Stimulated activated CD8-positive, alpha-beta memory T cell treated with anti-CD3 and anti-CD28 coated beads, Interleukin-15, amount 100 ng/mL, for 4 hours (primary cell): ENCODE data around the gene RBM8A.

ENCODE experiments used
- DNase-seq, 2 donors: peaks; one replicate each; pipeline ENCODE4 v3.0.0-alpha.2; 2020; ENCODE audit warnings: low read depth in 2 of 2

Gene RBM8A

GRCh38 chr1:145879775-145880174 lies 47.5 kb downstream of the RBM8A start:
- no peak for DNase-seq

- DNase-seq, result no peak
Measured at GRCh38 chr1:145878724-145879123, 48.6 kb downstream of the RBM8A start.

- DNase-seq, result no peak
Measured at GRCh38 chr1:145877923-145878486, 49.3 kb downstream of the RBM8A start.

- no peak for DNase-seq
Measured at GRCh38 chr1:145874646-145875045, 52.6 kb downstream of the RBM8A start.

DNA sequence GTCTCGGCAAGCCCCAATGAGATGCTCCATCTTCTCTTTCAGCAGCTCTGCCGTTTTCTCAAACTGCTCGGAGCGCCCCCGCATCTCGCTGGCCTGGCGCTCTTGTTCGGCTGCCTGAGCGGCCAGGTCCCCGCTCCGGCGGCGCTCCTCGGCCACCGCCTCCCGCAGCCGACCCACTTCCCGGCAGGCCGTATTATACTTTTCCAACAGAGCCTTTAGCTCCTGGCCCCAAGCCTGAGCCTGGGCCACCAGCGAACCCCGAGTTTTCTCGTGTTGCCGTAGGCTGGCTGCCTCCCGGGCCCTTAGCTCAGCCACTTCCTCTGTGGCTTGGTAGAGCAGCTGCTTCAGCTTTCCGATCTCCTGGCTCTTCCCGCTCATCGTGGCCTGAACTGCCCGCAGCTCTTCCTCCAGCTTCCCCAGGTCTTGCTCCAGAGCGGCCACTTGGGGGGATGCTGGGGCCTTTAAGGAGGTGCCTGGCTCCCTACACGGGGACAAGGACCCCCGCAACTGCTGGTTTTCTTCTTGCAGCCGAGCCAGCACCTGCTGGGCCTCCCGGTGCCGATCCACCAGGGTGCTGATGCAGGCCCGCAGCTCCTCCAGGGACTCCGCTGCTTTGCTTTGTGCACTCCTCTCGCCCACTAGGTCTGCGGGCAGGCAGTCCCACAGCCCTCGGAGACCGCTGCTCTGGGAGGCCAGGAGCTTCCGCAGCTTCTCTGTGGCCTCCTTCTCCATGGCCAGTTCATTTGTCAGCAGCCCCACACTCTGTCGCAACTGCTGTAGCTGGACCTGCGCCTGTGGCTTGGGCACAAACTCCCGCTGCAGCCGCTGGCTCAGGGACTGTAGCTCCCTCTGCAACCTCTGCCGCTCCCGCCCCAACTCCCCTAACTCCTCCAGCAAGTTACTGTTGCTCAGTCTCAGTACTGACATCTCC lies 55.0 kb downstream of the RBM8A start:
- DNase-seq, result no peak
